ENCODE results near the gene HIRIP3.

The HIRIP3 gene

GRCh38 chr16:29951625-29952365 lies 43.6 kb downstream of the HIRIP3 start:
- DNase-seq = no peak

GRCh38 chr16:29950806-29951461 lies 44.5 kb downstream of the HIRIP3 start:
- no peak for DNase-seq

GRCh38 chr16:29947897-29948296 lies 47.5 kb downstream of the HIRIP3 start:
- DNase-seq = no peak

DNA sequence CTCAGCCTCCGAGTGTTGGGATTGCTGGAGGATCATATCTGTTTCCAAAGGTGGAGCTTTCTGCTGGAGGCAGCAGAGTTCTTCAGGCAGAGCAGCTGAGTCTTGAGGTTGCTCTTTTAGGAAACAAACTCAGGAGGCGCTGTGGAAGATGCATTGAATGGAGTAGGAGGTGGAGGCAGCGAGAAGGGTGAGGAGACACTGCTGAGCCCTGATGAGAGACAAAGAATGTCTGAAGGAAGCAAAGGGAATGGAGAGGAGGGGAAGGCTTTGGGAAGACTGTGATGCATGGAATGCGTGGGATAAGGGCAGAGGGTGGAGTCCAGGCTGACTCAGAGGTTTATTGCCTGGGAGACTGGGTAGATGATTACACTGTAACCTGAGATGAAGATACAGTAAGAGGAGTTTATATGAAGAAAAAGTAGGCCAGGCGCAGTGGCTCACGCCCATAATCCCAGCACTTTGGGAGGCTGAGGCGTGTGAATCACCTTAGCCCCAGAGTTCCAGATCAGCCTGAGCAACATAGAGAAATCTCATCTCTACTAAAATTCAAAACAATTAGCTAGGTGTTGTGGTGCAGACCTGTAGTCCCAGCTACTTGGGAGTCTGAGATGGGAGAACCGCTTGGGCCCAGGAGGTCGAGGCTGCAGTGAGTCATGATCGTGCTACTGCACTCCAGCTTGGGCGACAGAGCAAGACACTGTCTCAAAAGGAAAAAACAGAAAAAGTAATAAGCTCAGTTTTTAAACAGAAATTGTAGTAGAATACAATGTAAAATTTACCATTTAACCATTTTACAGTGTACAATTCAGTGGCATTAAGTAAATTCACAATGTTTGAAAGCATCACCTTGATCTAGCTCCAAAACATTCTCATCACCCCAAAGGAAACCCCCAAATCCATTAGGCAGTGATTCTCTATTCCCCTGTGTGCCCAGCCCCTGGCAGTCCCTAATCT lies 51.3 kb downstream of the HIRIP3 start:
- no peak for DNase-seq
